Adipocyte (in vitro differentiated cells): ENCODE data around the gene DCAF5.

ENCODE experiments used
- DNase-seq: peaks from one replicate; pipeline ENCODE4 v3.0.0-alpha.2; 2015; ENCODE audit warnings: low read depth
- H3K27me3 ChIP-seq: replicated peaks from 2 replicates; pipeline ENCODE4 v1.7.0; 2013; ENCODE audit warnings: mild to moderate bottlenecking, low read length, moderate library complexity; ENCODE audit not compliant: control insufficient read depth, insufficient read depth
- H3K36me3 ChIP-seq: 2 replicates; pipeline ENCODE4 v1.7.0; 2013; ENCODE audit warnings: low read length, mild to moderate bottlenecking, moderate library complexity; ENCODE audit not compliant: control insufficient read depth, insufficient read depth, severe bottlenecking
- H3K4me1 ChIP-seq: 2 replicates; pipeline ENCODE4 v1.7.0; 2013; ENCODE audit warnings: mild to moderate bottlenecking, low read length, moderate library complexity; ENCODE audit not compliant: control insufficient read depth, insufficient read depth
- H3K4me3 ChIP-seq: 2 replicates; pipeline ENCODE4 v1.7.0; 2013; ENCODE audit warnings: mild to moderate bottlenecking, low read length, moderate library complexity
- H3K9ac ChIP-seq: 2 replicates; pipeline ENCODE4 v1.7.0; 2013; ENCODE audit warnings: mild to moderate bottlenecking, low read length, moderate library complexity
- H3K9me3 ChIP-seq: 2 replicates; pipeline ENCODE4 v1.7.0; 2013; ENCODE audit warnings: mild to moderate bottlenecking, low read length, moderate library complexity; ENCODE audit not compliant: control insufficient read depth

The DCAF5 gene

GRCh38 chr14:69047255-69047654 lies 105.7 kb downstream of the DCAF5 start:
- Histone ChIP-seq H3K4me3 (no peak overlapping the region), H3K36me3 (no peaks in the 10 kb centered on the region), H3K27me3 (no peaks in the 10 kb centered on the region), H3K9ac (peak overlapping the region; percentile 79), H3K4me1 (peaks cover 91% of the 10 kb centered on the region), H3K9me3 (no peaks in the 10 kb centered on the region)
- no peak for DNase-seq

DNA sequence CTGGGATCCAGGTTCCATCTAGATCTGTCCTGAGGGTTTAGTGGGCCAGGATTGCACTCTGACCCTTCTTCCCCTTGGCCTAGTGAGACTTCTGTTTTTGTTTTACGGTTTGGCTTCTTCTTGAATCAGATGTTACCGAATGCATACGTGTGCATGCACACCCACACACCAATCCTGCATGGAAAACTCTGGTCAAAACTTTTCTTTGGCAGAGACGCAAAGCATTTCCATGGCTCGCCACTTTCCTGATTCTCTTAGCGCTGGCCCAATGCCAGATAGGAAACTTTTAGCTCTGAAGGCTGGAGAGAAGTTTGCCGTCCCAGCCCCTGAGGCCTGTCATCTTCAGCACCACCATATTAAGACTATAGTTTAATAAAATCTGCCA lies 106.5 kb downstream of the DCAF5 start:
- peaks cover 98% of the 10 kb centered on the region for H3K4me1 ChIP-seq
- peak; percentile 13 for DNase-seq

GRCh38 chr14:69045857-69046475 lies 107.0 kb downstream of the DCAF5 start:
- DNase-seq, result peak; percentile 18
- Histone ChIP-seq H3K4me3 (peak overlapping the region; percentile 49), H3K36me3 (no peaks in the 10 kb centered on the region), H3K9ac (peak overlapping the region; percentile 79), H3K27me3 (no peaks in the 10 kb centered on the region), H3K4me1 (peaks cover 93% of the 10 kb centered on the region), H3K9me3 (no peaks in the 10 kb centered on the region)

More for the DNA sequence above, 106.5 kb downstream of the DCAF5 start:
- Histone ChIP-seq H3K9me3 (no peaks in the 10 kb centered on the region), H3K9ac (peak overlapping the region; percentile 79), H3K36me3 (no peaks in the 10 kb centered on the region), H3K27me3 (no peaks in the 10 kb centered on the region), H3K4me3 (no peak overlapping the region)

DNA sequence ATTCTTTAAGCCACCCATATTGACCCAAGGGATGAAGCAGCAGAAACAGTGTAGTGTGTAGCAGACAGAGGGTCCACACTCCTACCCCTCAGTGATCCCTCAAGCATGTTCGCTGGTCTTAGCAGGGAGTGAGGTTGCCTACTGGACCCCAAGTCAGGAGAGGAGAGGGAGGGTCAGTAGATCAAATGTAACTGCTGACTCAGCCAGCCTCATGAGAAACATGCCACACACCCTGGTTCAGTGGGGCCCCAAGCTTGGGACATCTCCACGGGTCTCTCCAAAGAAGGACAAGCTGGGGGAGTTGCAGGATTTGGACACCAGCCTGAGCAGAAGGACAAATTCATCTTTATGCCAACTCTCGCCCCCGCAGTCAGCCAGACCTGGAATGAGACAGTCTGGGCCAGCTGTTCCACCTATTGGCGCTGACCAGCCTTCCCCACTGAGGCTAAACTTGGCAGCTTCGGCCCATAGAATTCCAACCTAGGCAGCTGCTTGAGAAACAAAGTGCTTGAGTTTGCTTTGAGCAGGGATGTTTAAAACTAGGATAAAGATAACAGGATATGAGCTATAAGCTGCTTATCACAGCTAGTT lies 107.9 kb downstream of the DCAF5 start:
- peak overlapping the region; percentile 49 for H3K4me3 ChIP-seq
- H3K4me1 ChIP-seq, result peaks cover 84% of the 10 kb centered on the region
- peak; percentile 76 for DNase-seq
- H3K27me3 ChIP-seq, result no peaks in the 10 kb centered on the region
- peak overlapping the region; percentile 81 for H3K9ac ChIP-seq
- H3K36me3 ChIP-seq, result no peaks in the 10 kb centered on the region
- no peaks in the 10 kb centered on the region for H3K9me3 ChIP-seq

DNA sequence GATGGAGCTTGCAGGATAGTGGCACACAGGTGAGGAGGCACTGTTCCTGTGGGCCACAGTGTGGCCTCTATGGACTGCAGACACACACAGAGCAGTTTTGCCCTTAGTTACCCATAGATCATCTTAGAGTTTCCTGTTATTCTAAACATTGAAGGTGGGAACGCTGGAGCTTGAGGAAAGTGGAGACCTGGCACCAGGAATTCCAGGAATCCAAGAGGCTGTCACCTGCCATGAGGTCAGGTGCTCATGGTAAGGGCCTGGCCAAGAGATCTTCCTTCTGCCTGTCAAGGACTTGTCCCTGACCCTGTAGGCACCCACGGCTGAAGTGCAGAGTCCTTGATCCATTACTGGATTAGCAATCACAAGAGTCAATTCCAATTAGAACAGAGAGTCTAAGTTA lies 108.6 kb downstream of the DCAF5 start:
- no peak overlapping the region for H3K4me3 ChIP-seq
- H3K9me3 ChIP-seq, result no peaks in the 10 kb centered on the region
- H3K27me3 ChIP-seq, result no peaks in the 10 kb centered on the region
- H3K36me3 ChIP-seq, result no peaks in the 10 kb centered on the region
- peak overlapping the region; percentile 81 for H3K9ac ChIP-seq
- DNase-seq, result no peak
- peaks cover 81% of the 10 kb centered on the region for H3K4me1 ChIP-seq

- Histone ChIP-seq H3K36me3 (no peaks in the 10 kb centered on the region), H3K4me1 (peaks cover 81% of the 10 kb centered on the region), H3K27me3 (no peaks in the 10 kb centered on the region), H3K9ac (peak overlapping the region; percentile 81), H3K4me3 (peak overlapping the region; percentile 27), H3K9me3 (no peaks in the 10 kb centered on the region)
- DNase-seq, result peak; percentile 27
These were observed 109.2 kb downstream of the DCAF5 start for GRCh38 chr14:69043596-69044260.

DNA sequence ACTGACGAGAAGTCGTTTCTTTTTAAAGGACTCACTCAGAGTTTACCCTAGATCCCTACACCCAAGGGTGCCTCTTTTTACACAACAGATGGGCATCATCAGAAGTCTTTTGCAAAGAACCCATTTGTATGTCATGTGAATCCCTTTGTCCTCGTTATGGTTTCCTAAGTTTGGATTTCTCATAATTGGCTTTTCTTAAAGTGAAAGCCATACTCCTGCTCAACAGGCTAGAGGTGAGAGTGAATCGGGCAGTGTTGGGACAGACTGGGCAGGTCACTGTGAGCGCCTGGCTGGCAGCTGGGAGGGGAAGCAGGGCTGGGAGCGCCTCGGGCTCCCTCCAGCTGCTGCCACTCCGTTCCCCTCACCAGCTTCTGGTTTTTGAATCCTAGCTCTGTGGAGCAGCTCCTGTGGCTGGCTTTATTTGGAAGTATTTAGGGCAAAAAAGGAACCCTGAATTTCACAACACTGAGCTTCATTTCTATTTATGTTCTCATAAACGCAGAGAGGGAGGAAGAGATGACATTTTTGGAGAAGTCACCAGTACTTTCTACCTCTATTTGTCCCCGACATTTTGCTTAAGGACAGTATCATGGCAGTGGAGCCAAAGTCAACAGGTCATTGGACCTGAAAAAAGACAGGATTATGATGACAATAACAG lies 110.0 kb downstream of the DCAF5 start:
- no peaks in the 10 kb centered on the region for H3K36me3 ChIP-seq
- peaks cover 80% of the 10 kb centered on the region for H3K4me1 ChIP-seq
- peak overlapping the region; percentile 15 for H3K4me3 ChIP-seq
- H3K9ac ChIP-seq, result peak overlapping the region; percentile 81
- DNase-seq, result peak; percentile 20
- no peaks in the 10 kb centered on the region for H3K9me3 ChIP-seq
- H3K27me3 ChIP-seq, result no peaks in the 10 kb centered on the region

GRCh38 chr14:69042299-69042698 lies 110.6 kb downstream of the DCAF5 start:
- H3K36me3 ChIP-seq, result no peaks in the 10 kb centered on the region
- H3K4me3 ChIP-seq, result peak overlapping the region; percentile 15
- no peaks in the 10 kb centered on the region for H3K9me3 ChIP-seq
- H3K9ac ChIP-seq, result peak overlapping the region; percentile 81
- no peaks in the 10 kb centered on the region for H3K27me3 ChIP-seq
- H3K4me1 ChIP-seq, result peaks cover 78% of the 10 kb centered on the region
- DNase-seq, result no peak

DNA sequence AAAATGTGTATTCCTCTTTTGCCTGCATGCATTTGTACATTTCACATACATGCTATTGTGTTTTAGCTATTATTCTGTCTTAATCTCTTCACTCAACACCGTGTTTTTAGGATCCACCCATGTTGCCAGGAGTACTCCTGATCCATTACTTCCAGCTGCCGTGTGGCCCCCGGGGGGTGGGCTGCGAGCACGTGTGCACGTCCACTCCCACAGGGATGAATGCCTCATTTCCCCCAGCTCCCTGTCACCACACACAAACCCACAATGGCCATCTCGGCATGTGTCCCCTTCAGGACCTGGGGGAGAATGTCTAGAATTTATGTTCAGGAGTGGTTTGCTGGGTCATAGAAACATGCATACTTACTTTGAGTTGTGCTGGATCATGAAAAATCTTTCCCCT lies 111.1 kb downstream of the DCAF5 start:
- Histone ChIP-seq H3K36me3 (no peaks in the 10 kb centered on the region), H3K4me1 (peaks cover 74% of the 10 kb centered on the region), H3K9ac (peak overlapping the region; percentile 81), H3K9me3 (no peaks in the 10 kb centered on the region), H3K27me3 (no peaks in the 10 kb centered on the region), H3K4me3 (no peak overlapping the region)
- no peak for DNase-seq

GRCh38 chr14:69040353-69040752 lies 112.6 kb downstream of the DCAF5 start:
- H3K9me3 ChIP-seq, result no peaks in the 10 kb centered on the region
- no peaks in the 10 kb centered on the region for H3K36me3 ChIP-seq
- no peak overlapping the region for H3K4me3 ChIP-seq
- H3K27me3 ChIP-seq, result no peaks in the 10 kb centered on the region
- no peak for DNase-seq
- H3K4me1 ChIP-seq, result peaks cover 63% of the 10 kb centered on the region
- no peak overlapping the region for H3K9ac ChIP-seq

GRCh38 chr14:69039288-69039628 lies 113.7 kb downstream of the DCAF5 start:
- H3K4me3 ChIP-seq, result no peak overlapping the region
- DNase-seq, result peak; percentile 58
- no peaks in the 10 kb centered on the region for H3K27me3 ChIP-seq
- H3K4me1 ChIP-seq, result peaks cover 63% of the 10 kb centered on the region
- H3K36me3 ChIP-seq, result no peaks in the 10 kb centered on the region
- no peaks in the 10 kb centered on the region for H3K9me3 ChIP-seq
- H3K9ac ChIP-seq, result no peak overlapping the region
